ENCODE results near the gene TMEM132C.

DNA sequence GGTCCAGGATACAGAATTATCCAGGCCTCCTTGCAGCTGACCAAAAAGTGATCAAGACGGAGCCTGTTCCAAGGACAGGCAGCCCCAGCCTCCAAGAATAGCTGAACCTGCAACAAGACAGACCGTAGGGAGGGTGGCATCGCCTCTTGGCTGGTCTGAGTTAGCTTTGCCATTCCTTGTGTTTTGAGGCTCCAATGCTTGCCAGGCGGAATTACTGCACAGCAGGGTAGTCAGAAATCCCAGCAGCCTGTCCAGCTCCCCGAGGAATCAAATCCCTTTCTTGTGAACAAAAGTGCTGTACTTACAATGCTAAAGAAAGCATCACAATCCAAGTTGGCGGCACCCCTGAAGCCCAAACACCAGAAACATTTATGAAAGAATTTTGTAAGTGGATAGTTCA is 246.9 kb downstream of the TMEM132C start:
- TF ChIP-seq, protein P1, sequence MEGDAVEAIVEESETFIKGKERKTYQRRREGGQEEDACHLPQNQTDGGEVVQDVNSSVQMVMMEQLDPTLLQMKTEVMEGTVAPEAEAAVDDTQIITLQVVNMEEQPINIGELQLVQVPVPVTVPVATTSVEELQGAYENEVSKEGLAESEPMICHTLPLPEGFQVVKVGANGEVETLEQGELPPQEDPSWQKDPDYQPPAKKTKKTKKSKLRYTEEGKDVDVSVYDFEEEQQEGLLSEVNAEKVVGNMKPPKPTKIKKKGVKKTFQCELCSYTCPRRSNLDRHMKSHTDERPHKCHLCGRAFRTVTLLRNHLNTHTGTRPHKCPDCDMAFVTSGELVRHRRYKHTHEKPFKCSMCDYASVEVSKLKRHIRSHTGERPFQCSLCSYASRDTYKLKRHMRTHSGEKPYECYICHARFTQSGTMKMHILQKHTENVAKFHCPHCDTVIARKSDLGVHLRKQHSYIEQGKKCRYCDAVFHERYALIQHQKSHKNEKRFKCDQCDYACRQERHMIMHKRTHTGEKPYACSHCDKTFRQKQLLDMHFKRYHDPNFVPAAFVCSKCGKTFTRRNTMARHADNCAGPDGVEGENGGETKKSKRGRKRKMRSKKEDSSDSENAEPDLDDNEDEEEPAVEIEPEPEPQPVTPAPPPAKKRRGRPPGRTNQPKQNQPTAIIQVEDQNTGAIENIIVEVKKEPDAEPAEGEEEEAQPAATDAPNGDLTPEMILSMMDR (conservative IDR thresholded peaks at IDR 0.05; ENCODE audit: low read depth, low read length): no peak
- TF ChIP-seq EZH2 (IDR thresholded peaks at IDR 0.05; ENCODE audit: low read length, unreplicated experiment) (no peak), EZH2phosphoT487 (IDR thresholded peaks at IDR 0.05; ENCODE audit: borderline replicate concordance, low read length) (no peak)
